GM15510 (cell line): ENCODE measurements around the gene ARID4A.

Experiments
- POLR2A ChIP-seq: IDR thresholded peaks from 3 replicates; pipeline ENCODE4 v1.6.1; 2011; ENCODE audit warnings: borderline replicate concordance; ENCODE audit not compliant: insufficient read length; ENCODE audit errors: extremely low read depth

Gene ARID4A

GRCh38 chr14:58307597-58308316, 9.4 kb downstream of the ARID4A start:
- no peak for TF ChIP-seq POLR2A

- no peak for TF ChIP-seq POLR2A
Observed at GRCh38 chr14:58309086-58309485, 10.7 kb downstream of the ARID4A start.

- no peak for TF ChIP-seq POLR2A
Observed at GRCh38 chr14:58313699-58314098, 15.3 kb downstream of the ARID4A start.

- TF ChIP-seq POLR2A = no peak
Observed at GRCh38 chr14:58315606-58316005, 17.3 kb downstream of the ARID4A start.

- TF ChIP-seq POLR2A = no peak
Observed at GRCh38 chr14:58327019-58327418, 28.7 kb downstream of the ARID4A start.

GRCh38 chr14:58331111-58331510, 32.8 kb downstream of the ARID4A start:
- TF ChIP-seq POLR2A = no peak

GRCh38 chr14:58332561-58332960, 34.2 kb downstream of the ARID4A start:
- TF ChIP-seq POLR2A = no peak

- no peak for TF ChIP-seq POLR2A
Observed at GRCh38 chr14:58341152-58341748, 42.9 kb downstream of the ARID4A start.

GRCh38 chr14:58353516-58354299, 55.4 kb downstream of the ARID4A start:
- TF ChIP-seq POLR2A = no peak

GRCh38 chr14:58354808-58355207, 56.5 kb downstream of the ARID4A start:
- no peak for TF ChIP-seq POLR2A

GRCh38 chr14:58356268-58356667, 57.9 kb downstream of the ARID4A start:
- TF ChIP-seq POLR2A = no peak

- no peak for TF ChIP-seq POLR2A
Observed at GRCh38 chr14:58362798-58363412, 64.5 kb downstream of the ARID4A start.

GRCh38 chr14:58364316-58364715, 66.0 kb downstream of the ARID4A start:
- no peak for TF ChIP-seq POLR2A

GRCh38 chr14:58367296-58367695, 68.9 kb downstream of the ARID4A start:
- TF ChIP-seq POLR2A = no peak

GRCh38 chr14:58368956-58369355, 70.6 kb downstream of the ARID4A start:
- no peak for TF ChIP-seq POLR2A
